A549 (cell line): Measurements from ENCODE around the gene DSTYK.

Experiments used
- CHD4 ChIP-seq: fragments of 200-600 bp; sonication (generic); IDR thresholded peaks from 2 replicates; pipeline ENCODE4 v1.6.1; 2016; ENCODE audit warnings: antibody characterized with exemption, mild to moderate bottlenecking, borderline replicate concordance
- CTCF ChIP-seq: fragments of >200 bp; sonication (Bioruptor Twin); formaldehyde crosslinking; IDR thresholded peaks from 3 replicates; pipeline ENCODE4 v1.5.1; 2016
- EHF ChIP-seq: fragments of 250-450 bp; sonication (Bioruptor Pico); IDR thresholded peaks from 2 replicates; pipeline ENCODE4 v1.5.0; 2020; ENCODE audit warnings: mild to moderate bottlenecking
- ELK1 ChIP-seq: fragments of 150-350 bp; IDR thresholded peaks from 2 replicates; pipeline ENCODE4 v1.6.1; 2014; ENCODE audit warnings: low read depth, mild to moderate bottlenecking, low read length
- EP300 ChIP-seq, 2 experiments: fragments of >200 bp; sonication (Bioruptor Twin); formaldehyde crosslinking; IDR thresholded peaks; 2 replicates in 1 of 2; 3 replicates in 1 of 2; pipeline ENCODE4 v1.6.1; 2016 to 2017
- HDAC2 ChIP-seq: fragments of 200-600 bp; sonication (generic); IDR thresholded peaks from 2 replicates; pipeline ENCODE4 v1.6.1; 2016
- MAFK ChIP-seq: fragments of 450-650 bp; IDR thresholded peaks from 2 replicates; pipeline ENCODE4 v1.6.1; 2014; ENCODE audit not compliant: partially characterized antibody
- PBX3 ChIP-seq: IDR thresholded peaks from 2 replicates; pipeline ENCODE4 v1.6.1; 2012
- RAD21 ChIP-seq, 2 experiments: fragments of >200 bp in 1 of 2; sonication (Bioruptor Twin) in 1 of 2; formaldehyde crosslinking in 1 of 2; IDR thresholded peaks in 1 of 2; conservative IDR thresholded peaks in 1 of 2; 2 replicates in 1 of 2; 3 replicates in 1 of 2; pipeline ENCODE4 v1.6.1; 2012 to 2018; ENCODE audit warnings: inconsistent platforms in 1 of 2
- RCOR1 ChIP-seq: fragments of 150-350 bp; IDR thresholded peaks from 2 replicates; pipeline ENCODE4 v1.6.1; 2014; ENCODE audit warnings: antibody characterized with exemption, low read length, low read depth
- REST ChIP-seq: fragments of 200-600 bp; sonication (generic); IDR thresholded peaks from 2 replicates; pipeline ENCODE4 v1.6.1; 2016; ENCODE audit warnings: antibody characterized with exemption, mild to moderate bottlenecking, moderate library complexity

- TF ChIP-seq RCOR1 (no peak), CTCF (no peak), PBX3 (no peak), CHD4 (no peak), REST (no peak), EHF (CRISPR knock-in tag) (no peak), RAD21 (conservative IDR thresholded peaks at IDR 0.05 in 1 of 2, IDR thresholded peaks at IDR 0.05 in 1 of 2) (no peak), MAFK (no peak), ELK1 (no peak), HDAC2 (no peak), EP300 (IDR thresholded peaks at IDR 0.05) (no peak)
Measured at GRCh38 chr1:205111354-205111753, 100.1 kb downstream of the DSTYK start.
